NCI-H2227 (cell line): ENCODE results near the gene ZNF558.
A peak's percentile ranks its signal among the peaks of the same experiment; 100 is the strongest.

Experiments used
- DNase-seq: peaks from one replicate; lab custom pipeline; 2025; ENCODE audit not compliant: unreplicated experiment; lab: John Stamatoyannopoulos, UW

Gene ZNF558

DNA sequence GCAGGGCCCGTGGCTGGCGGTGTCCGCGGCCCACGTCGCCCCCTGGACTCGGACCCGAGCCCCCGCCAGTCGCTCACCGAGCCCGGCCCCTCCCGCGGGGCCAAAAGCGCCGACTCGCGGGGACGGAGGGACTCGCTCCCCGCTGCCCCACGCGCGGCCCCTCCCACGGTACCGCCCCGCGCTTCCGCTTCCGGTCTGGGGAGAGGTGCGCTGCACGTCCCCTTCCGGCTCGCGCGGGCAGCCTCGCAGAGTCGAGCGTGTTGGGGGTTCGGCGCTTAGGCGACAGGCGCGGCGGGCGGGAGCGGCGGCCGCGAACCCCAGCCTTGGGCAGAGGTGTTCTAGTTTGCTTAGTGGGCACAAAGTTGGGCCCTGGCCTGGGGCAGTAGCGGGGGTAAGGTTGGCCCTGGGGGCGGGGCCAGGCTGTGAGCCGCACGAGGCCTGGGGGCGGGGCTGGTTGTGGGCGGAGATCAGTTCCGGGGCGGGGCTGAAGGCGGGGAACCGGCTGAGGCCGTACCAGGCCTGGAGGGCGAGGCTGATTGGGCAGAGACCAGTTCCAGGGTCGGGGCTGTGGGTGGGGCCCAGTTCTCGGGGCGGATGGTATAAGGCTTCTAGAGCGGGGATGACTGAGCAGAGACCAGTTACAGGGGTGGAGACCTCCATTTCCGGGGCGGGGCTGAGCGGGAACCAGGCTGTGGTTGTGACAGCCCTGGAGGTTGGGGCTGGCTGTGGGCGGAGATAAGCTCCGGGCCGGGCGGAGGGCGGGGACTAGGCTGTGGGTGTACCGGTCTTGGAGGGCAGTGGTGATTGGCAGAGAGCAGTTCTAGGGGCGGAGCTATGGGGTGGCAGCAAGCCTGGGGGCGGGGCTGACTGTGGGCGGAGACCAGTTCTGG, at the start of gene ZNF558, which contains the start of gene MBD3L1:
Gene ZNF558 (minus strand): TSS at position 173 of the 890 bp plus-strand sequence. CDS start 9,645 bp downstream, outside the sequence.
Gene MBD3L1 (plus strand): TSS at position 246 of the 890 bp plus-strand sequence. CDS start 10,302 bp downstream, outside the sequence.
- peak; percentile 94 for DNase-seq

DNA sequence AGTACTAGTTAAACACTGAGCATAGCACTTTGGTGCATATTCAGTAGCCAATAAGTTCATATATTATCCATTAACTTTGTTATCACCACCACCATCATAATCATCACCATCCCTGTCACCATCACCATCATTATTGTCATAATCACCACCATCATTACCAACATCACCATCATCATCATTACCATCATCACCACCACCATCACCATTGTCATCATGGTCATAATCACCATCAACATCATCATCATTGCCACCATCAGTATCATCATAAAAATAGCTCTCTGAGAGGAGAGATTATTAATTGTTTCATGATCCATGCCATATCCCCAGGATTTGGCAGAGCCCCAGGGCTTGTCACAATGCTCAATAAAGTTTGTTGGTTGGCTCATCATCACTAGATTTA, 49.4 kb upstream of the ZNF558 start:
- no peak for DNase-seq

DNA sequence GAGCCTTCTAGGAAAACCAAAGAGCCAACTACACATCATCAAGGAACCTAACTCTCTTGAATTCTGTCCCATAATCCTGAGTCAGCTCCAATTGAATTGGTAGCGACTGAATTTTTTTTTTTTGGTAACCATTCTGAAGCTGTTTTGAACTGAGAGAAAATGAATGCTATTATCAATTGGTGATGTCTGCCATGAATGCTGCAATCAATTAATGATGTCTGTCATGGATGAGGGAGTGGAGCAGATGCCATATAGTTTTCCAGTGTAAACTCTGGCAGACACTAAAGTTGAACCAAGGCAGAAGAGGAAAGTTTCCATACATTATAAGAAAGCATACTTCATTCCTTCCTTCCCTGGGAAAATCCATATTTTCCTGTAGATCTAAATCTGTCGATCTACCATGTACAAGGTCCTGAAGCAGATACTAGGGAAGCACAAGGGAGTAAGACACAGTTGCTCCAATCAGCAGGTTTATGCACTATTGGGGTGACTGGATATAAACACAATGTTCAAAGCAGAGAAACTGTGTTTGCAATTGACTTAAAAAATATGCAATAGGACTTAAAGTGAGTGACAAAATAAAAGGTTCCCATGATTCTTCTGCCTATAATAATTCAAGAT, 48.9 kb upstream of the ZNF558 start:
- DNase-seq: no peak

DNA sequence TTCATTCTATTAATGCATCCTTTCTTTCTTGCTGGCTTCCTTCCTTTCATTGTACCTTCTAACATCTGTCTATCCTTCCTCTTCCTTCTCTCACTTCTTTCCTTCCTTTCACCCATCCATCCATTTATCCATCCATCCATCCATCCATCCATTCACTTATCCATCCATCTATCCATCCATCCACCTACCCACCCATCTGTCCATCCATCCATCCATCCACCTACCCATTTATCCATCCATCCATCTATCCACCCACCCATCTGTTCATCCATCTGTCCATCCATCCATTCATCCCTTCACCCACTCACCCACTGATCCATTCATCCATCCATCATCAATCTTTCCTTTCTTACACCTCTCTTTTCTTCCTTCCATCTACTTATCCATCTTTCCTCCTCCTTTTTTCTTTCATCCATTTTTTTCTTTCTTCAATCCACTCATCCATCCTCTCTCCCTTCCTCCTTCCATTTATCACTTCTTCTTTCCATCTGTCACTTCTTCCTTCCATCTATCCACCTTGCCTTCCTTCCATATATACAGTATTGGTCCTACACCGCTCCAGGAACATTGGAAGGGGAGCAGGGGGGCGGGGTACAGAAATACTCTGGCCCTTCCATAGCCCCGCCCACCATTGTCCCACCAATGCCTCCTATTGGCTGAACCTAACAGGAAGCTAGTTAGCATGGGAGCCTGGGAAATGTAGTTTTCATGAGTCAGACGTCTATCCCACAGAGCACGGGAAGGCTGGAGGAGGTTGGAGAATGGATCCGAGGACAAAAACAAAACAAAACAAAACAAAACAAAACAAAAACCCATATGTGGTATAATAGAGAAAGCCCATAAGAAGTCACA, 46.0 kb upstream of the ZNF558 start:
- DNase-seq: peak; percentile 2

DNA sequence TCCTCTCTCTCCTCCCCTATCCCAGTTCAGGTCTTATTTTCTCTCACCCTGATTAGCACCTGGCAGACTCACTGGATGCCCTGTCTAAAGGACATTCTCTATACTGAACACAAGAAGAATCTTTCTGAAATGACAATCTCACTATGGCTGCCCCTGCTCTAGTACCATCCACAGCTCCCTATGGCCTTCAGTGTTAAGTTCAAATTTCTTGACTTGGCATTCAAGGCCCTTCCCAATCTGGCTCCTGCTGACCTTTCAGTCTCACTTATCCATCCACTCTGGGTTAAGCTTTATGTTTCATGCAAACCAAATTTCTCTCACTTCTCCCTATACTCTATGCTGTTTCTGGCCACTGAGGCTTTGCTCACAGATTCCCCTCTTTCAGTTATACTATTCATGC, 34.2 kb upstream of the ZNF558 start:
- DNase-seq: no peak

DNA sequence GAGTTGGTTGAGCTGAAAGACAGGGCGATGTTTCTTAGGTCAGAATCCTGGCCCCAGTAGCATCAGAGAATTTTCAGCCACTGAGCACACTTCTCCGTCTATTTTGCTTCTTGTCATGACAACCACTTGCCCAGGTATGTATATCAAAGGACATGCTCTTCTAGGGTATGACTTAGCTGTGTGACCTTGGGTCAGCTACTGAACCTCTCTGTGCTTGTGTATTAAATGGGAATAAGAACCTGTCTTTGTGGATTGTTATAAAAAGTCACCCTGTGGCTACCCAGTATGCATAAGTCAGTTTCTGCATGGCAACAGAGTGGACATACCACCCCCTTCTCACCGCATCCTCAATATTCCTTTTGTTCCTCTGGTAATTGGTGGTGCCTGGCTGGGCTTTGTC, 26.2 kb upstream of the ZNF558 start:
- no peak for DNase-seq

DNA sequence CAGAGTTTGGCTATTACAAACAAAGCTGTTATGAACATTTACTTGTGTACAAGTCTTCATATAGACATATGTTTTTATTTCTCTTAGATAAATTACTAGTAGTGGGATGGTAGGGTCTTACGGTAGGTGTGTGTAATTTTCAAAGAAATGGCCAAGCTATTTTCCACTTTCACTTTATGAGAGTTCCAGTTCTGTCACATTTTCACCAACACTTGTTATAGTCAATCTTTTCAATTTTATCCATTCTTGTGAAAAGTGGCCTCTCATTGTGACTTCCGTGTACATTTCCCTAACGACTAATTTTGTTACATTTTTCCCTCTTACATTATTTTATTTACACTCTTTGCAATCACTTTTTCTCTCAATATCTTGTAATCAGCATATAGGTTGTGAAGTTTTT, 18.4 kb upstream of the ZNF558 start:
- no peak for DNase-seq

DNA sequence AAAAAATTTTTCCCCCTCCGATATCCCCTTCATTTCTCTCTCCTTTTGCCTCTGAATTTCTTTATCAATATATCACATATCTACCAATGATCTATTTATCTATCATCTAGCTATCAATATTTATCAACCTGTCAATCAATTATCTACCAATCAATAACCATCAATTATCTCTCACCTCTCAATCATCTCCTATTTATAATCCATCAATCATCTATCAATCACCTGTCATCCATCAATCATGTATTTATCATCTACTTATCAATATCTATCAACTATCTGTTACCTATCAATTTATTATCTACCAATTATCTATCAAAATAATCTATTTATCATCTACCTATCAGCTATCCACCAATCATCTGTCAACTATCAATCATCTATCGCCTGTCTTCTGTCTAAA, 17.1 kb upstream of the ZNF558 start:
- no peak for DNase-seq

DNA sequence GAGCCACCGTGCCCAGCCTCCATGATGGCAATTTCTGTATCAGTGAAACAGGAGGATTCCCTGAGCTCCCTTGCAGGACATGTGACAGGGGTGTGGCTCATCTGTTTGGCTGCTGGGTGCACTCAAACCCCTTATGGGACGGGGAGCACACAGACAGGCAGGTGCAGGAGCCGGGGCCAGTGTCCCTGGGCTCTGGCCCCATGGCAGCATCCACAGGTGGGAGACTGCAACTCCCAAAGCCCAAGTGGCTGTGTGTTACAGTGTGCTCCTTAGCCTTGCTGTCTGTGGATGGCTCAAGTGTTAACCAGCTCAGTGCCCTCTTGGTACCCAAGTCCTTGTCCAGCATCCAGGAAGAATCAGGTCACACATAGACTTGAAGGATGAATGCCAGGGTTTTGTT, 14.7 kb upstream of the ZNF558 start:
- DNase-seq: no peak

DNA sequence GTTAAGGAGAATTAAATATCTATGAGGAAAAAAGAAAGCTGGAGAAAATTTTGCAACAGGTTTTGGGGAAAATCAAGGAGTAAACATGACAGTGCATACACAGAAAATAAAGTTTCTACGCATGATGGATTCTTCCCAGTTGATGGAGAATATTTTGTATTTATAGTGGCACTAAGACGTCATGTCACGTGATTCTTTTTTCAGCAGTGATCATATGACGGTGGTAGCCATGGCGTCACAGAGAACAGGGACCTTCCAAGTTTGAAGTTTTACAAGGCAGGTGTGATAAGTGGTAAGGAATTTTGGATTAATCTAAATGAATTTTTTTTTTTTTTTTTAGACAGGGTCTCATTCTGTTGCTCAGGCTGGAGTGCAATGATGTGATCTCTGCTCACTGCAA, 8.6 kb upstream of the ZNF558 start:
- no peak for DNase-seq

DNA sequence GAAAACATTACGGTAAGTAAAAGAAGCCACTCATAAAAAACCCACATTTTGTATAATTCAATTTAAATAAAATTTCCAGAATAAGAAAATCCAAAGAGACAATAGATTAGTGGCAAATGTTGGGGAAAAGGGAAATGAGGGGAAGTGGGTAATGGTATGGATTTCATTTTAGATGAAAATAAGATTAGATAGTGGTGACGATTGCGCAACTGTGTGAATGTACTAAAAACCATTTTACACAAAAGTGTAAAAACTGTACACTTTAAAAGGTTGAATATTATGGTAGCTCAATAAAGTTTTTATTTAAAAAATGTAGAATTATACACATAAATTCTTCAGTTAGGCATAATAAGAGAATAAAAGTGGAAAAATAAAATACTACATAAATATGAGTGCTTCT, 3.8 kb upstream of the ZNF558 start:
- no peak for DNase-seq

DNA sequence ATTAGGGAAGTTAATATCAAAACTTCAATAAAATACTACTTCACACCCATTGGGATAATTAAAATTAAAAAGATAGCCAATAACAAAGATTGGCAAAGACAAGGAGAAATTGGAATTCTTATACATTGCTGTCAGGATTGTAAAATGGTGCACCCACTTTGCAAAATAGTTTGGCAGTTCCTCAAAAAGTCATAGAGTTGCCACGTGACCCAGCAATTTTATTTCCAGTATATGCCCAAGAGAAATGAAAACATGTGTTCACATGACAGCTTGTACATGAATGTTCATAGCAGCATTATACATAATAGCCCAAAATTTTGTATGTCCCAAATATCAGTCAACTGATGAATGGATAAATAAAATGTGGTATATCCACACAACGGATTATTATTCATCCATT, 3.3 kb upstream of the ZNF558 start:
- no peak for DNase-seq

DNA sequence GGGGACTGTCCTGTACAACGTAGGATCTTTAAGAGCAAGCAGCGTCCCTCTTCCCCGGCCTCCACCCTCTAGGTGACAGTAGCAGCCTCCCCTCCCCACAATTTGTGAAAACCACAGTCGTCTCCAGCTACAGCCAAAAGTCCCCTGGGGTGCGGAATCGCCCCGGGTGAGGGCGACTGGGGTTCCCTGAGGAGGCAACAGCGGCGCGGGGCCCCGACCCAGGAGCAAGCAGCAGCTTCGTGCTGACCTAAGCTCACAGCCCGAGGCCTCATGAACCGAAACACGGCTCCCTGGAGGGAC, 322 bp downstream of the ZNF558 start:
- DNase-seq: no peak

DNA sequence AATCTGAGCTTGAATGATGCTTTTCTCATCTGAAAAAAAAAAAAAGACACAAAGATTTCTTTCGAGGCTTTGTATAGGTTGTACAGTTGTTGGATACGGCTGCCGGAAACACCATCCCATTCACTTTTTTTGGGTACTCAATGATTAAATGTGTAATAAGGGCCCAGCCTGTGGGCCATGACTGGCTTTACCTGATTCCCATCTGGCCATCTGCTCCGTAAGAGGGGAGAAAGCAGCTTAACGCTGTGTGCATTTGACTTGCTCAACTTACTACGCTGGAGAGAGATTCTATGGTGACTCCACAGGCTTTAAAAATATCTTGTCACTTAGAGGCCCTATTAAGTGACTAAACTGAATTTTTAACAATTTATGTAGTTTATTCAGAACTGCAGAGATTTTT, 731 bp downstream of the ZNF558 start:
- no peak for DNase-seq

DNA sequence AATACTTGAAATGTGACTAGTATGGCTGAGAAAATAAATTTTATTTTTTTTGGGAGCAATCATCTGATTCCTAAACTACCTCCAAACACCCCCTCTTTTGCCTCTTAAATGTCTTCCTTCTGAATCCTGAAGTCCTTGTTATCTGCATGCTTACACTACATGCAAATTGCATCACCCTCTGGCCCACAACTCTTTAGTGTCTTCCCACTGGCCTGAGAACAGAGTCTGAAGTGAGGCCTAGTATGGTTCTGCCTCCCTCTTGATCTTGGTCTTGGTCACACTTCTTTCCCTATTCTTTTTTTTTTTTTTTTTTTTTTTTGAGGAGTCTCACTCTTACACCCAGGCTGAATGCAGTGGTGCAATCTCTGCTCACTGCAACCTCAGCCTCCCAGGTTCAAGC, 4.8 kb downstream of the ZNF558 start:
- DNase-seq: no peak

DNA sequence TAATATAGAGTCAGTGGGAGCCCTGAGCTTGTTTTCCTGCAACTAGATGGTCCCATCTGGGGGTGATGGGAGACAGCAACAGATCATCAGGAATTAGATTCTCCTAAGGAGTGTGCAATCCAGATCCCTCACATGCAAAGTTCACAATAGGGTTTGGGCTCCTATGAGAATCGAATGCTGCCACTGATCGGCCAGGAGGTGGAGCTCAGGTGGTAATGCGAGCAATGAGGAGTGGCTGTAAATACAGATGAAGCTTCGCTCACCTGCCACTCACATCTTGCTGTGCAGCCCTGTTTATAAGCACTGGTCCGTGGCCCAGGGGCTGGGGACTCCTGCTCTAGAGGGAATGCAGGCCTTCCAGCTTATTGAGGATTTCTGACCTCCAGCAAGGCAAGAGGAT, 5.7 kb downstream of the ZNF558 start:
- DNase-seq: no peak

DNA sequence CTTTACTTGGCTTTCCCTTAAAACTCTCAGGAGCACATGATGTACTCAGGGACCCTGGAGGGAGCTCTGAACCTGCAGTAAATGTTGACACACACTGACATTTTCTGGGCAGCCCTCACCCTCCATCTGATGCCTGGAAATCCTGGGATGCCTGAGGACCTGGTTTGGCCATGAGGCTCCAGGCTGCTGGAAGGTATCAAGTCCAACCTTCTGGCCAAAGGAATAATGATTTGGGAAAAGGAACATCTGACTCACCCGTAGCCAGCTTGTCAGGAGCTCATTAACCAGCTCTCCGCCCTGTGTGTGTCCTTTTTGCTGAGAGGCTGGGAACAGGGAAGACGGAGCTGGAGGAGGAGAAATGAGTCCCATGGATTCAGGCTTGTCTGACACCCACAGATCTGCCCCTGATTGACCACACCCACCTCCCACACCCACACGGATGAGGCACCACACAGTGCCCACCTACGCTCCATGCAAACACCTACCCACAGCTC, 10.3 kb downstream of the ZNF558 start:
- no peak for DNase-seq

DNA sequence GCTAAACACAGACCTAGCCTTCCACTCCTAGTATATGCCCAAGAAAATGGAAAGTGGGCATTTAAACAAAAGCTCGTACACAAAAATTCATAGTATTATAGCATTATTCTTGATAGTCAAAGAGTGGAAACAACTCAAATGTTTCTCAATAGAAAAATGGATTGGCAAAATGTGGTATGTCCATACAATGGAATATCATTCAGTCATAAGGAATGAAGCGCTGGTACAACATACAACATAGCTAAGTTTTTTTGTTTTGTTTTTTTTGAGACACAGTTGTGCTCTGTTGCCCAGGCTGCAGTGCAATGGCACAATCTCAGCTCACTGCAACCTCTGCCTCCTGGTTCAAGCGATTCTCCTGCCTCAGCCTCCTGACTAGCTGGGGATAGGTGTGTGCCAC, 11.9 kb downstream of the ZNF558 start:
- no peak for DNase-seq

DNA sequence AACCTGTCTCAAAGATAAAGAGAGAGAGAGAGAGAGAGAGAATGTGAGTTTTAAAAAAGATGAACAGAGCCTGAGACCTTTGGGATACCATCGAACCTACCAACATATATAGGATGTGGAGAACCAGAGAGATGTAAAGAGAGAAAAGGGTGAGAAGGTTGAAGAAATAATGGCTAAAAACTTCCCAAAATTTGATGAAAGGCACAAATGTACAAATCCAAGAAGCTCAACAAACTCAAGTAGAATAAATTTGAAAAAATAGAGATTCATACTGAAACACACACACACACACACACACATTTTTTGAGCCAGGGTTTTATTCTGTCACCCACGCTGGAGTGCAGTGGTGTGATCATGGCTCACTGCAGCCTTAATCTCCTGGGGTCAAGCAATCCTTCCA, 16.3 kb downstream of the ZNF558 start:
- DNase-seq: no peak

DNA sequence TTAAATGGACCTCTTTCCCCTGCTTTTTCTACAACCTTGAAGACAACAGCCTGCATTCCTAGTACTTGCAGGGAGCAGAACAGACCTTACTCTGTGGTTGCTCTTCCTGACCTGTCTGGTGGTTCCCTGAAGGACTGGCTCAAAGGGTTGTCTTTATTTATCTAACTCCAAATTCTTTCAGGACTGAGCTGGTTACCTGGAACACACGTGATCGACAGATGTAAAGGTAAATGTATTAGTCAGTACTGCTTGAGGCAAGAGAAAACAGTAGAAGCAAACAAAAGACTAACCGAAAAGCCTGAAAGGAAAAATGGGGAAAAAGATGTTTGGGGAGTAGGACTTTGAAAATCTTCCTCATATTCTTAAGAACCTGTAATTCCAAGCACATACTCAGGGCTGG, 17.9 kb downstream of the ZNF558 start:
- no peak for DNase-seq

DNA sequence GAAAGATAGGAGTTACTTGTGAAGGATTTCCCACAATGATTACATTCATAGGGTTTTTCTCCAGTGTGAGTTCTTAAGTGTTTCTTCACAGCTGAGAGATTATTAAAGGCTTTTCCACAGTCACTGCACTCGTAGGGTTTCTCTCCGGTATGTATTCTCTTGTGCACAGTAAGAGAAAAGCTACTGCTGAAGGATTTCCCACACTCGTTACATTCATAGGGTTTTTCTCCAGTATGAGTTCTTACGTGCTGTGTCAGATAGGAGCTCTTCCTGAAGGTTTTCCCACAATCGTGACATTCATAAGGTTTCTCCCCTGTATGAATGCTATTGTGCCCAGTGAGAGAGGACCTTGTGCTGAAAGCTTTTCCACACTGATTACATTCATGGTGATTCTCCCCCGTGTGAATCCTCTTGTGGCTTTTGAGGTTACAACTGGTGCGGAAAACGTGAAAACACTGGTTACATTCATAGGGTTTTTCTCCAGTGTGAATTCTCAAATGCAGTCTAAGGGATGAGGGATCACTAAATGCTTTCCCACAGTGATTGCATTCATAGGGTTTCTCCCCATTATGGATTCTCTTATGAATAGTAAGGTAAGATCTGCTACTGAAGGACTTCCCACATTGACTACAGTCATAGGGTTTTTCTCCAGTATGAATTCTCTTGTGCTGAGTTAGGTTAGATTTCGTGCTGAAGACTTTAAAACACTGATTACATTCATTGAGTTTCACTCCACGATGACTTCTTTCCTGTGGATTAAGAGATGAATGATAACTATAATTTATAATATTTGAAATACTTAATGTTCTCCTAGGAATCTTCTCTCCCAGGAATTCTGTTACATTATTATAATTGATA, 20.6 kb downstream of the ZNF558 start:
- no peak for DNase-seq
